ENCODE measurements around the gene BTNL8.

DNA sequence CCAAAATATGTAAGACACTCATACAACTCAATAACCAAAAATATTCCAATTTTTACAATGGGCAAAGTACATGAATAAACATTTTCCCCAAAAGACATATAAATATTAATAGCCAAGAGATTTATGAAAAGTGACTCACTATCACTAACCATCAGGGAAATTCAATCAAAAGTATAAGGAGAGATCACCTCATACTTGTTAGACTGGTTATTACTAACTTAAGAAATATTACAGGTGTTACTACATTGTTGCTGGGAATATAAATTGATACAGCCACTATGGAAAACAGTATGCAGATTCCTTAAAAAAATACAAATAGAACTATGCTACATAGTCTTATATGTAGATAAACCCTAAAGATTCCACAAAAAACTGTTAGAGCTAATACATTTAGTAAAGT lies 21.8 kb downstream of the BTNL8 start:
- TF ChIP-seq SUZ12 (IDR thresholded peaks at IDR 0.05; ENCODE audit: extremely low read depth, insufficient read depth, insufficient read length): no peak
- no peak for TF ChIP-seq YY1 (IDR thresholded peaks at IDR 0.05; ENCODE audit: insufficient read depth, insufficient read length)

Measured in NT2/D1 (cell line).